Stimulated activated CD8-positive, alpha-beta memory T cell treated with anti-CD3 and anti-CD28 coated beads, Interleukin-7, amount 100 ng/mL, for 4 hours (primary cell): ENCODE measurements around the gene MRPL54.
"Not testable (repeated sequence)": the region's sequence is repeated elsewhere in the genome, so short reads cannot be mapped to it uniquely, and the experiment has no call there.

Experiments
- DNase-seq, 2 donors: peaks; one replicate each; pipeline ENCODE4 v3.0.0-alpha.2; 2020; ENCODE audit warnings: low read depth in 2 of 2

MRPL54 gene

GRCh38 chr19:3740431-3740830 lies 22.1 kb upstream of the MRPL54 start:
- no peak for DNase-seq

- DNase-seq, result no peak
Measured at GRCh38 chr19:3743486-3743885, 19.0 kb upstream of the MRPL54 start.

- DNase-seq, result no peak
Measured at GRCh38 chr19:3745363-3746045, 17.0 kb upstream of the MRPL54 start.

GRCh38 chr19:3746371-3747056 lies 16.0 kb upstream of the MRPL54 start:
- DNase-seq, result no peak

DNA sequence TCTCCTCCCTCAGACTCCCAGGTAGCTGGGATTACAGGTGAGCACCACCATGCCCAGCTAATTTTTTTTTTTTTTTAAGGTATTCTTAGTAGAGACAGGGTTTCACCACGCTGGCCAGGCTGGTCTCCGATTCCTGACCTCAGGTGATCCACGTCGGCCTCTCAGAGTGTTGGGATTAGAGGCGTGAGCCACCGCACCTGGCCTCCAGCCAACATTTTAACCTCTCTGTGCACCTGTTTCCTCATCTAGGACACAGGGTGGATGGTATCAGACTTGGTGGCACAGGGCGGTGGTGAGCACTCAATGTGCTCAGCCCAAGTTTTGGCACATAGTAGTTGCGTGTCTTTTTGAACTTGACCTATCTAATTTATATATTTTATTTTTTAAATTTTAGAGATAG lies 13.5 kb upstream of the MRPL54 start:
- no peak for DNase-seq

DNA sequence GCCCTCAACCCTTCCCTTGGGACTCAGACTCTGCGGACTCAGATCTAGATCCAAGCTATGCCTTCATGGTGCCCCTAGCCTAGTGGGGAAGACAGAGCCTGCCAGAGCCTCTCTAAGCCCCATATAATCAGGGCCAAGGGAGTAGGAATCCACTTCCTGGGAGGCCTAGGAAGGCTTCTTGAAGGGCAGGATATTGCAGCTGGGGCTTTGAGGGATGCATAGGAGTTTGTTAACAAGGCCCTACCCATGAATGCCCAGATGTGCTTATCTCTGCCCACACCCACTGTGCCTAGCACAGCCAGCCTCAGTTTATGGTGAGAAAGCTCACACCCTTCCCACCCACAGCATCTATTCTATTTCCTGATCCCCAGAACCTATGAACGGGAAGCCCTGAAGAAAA lies 12.3 kb upstream of the MRPL54 start:
- no peak for DNase-seq

- DNase-seq, result no peak
Measured at GRCh38 chr19:3751236-3751635, 11.2 kb upstream of the MRPL54 start.

- DNase-seq, result no peak
Measured at GRCh38 chr19:3752492-3752891, 10.0 kb upstream of the MRPL54 start.

DNA sequence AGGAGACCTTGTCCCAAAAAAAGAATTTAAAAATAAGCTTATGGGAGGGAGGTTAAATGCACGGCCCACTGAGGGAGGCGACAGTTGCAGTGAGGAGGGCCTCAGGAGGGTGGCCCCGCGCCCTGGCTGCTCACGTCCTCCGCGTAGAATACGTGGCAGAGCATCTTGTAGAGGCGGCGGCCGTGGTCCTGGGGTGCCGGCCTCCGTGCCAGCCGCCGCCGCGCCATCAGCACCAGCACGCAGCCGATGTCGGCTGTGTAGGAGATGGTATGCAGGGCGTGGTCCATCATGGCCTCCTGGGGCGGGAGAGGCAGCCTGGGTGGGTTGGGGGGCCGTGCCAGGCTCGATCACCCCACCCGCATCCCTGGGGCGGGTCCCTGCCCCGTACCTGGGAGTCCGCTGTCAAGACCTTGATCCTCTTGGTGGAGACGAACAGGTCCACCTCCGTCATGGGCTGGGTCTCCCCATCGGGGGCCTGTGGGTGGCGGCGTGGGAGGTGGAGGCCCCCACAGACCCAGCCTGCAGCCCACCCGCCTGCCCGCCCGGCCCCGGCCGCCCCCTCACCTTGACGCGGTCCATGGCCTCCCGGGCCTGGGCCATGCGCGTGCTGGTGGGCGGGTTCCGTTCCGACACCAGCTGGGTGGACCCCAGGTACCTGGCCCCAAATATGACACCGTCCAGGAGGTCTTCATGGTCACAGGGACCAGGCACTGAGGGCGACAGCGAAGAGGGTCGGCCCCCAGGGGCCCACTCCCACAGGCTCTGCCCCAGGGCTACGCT lies 8.7 kb upstream of the MRPL54 start:
- DNase-seq, result no peak

GRCh38 chr19:3757705-3758104 lies 4.8 kb upstream of the MRPL54 start:
- not testable (repeated sequence) for DNase-seq

DNA sequence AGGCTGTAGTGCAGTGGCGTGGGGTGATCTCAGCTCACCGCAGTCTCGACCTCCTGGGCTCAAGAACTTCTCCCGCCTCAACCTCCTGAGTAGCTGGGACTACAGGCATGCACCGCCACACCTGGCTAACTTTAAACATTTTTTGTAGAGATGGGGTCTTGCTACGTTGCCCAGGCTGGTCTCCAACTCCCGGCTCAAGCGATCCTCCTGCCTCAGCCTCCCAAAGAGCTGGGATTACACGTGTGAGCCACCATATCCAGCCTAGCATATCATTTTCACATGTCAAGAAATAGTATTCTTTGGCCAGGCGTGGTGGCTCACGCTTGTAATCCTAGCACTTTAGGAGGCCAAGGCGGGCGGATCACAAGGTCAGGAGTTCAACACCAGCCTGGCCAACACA lies 4.2 kb upstream of the MRPL54 start:
- DNase-seq, result not testable (repeated sequence)

DNA sequence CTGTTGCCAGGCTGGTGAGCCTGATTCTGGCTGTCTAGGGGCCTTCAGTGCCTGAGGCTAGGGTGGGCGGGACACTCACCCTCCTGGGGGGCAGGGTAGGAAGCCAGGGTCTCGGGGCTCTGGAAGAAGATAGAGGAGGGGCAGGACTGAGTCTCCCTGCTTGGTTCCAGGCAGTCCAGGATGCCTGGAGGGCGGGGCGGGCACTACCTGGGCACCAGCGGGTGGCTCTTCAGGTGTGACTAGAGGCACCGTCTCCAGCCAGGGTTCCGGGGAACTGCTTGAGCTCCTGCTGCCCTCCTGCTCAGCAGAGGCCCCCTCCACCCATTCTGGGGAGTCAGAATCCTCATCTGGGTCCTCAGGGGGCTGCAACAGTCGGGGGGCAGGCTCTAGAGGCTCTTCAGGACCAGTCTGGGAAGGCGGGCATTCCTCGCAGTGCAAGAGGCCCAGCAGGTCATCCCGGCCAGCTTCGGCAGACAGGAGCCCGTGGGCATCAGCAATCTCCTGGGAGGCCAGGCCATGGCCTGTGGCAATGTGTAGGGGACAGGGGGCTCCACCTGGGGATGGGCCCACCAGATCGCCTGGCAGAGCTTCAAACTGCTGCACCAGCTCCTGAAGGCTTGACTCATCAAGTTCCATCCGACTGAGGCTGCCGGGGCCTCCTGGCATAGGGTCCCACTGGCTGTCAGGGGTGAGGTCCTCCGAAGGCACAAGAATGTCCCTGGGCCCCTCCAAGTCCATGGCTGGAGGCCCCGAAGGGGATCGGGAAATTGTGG lies 2.8 kb upstream of the MRPL54 start:
- DNase-seq, result no peak

DNA sequence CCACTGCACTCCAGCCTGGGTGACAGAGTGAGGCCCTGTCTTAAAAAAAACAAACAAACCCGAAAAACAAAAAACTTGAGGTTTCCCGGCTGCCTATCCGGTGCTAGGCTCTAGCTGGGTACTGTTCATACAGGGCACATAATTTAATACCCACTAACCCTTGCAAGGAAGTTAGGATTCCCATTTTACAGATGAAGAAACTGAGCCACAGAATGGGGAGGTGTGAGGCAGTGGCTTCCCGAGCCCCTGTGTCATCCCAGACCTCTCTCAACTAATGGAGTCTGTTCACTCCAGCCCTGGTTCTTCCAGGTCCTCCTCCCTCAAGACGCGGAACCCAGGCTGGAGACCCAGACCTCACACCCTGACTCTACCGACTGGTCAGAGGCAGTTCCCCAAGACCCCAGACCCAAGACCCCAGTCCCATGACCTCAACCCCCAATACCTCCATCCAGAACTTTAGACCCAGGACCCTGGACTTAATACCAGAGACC lies 1.6 kb upstream of the MRPL54 start:
- DNase-seq, result no peak

DNA sequence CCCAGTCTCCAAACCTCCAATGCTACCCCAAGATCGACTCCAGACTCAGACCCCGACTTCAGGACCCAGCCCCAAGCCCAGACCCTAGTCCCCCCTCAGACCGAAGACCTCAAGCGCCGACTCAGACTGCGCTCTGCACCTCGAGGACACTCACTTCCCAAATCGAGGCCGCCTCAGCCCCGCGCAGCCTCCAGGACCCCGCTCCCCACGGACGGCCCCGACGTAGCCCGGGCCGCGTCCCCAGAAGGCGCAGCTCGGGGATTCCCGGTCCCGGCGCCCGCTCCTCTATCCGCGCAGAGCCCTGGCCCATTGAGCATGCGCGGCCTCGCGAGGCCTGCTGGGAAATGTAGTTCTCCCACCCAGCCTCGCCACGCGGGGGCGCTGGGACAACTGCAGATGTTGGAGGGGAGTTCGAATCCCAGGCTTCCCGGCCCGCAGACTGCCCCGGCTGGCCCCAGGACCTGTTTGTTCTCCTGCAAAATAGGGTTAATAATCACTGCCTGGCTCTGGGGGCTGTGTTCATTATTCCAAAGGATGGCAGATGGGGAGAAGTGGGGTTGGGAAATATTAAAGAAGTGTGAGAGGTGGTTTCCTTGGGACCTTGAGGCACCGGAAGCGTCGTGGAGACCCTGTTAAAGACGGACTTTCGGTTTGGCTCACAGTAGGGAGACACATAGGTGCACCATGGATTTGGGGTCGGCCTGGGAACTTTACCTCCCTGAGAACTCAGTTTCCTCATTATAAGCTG lies 926 bp upstream of the MRPL54 start, which contains the start of gene APBA3:
APBA3 (minus strand) TSS at position 311 of the 748 bp plus-strand sequence. CDS start 1,428 bp downstream, outside the sequence.
- DNase-seq, result peak; percentile 91

DNA sequence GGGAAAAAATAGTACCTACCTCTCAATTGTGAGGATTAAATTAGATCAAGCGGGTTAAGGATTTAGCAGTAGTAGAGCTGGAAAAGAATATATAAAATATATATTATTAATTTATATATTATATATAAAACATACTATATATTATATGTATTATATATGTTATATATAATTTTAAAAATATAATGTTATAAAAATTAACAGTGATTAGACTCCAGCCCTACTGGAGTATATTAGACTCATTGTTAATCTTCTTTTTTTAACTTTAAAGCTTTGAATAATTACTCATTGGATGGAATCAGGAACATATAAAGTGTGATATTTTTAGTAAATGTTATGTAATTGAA lies 380 bp upstream of the MRPL54 start:
- DNase-seq, result no peak

DNA sequence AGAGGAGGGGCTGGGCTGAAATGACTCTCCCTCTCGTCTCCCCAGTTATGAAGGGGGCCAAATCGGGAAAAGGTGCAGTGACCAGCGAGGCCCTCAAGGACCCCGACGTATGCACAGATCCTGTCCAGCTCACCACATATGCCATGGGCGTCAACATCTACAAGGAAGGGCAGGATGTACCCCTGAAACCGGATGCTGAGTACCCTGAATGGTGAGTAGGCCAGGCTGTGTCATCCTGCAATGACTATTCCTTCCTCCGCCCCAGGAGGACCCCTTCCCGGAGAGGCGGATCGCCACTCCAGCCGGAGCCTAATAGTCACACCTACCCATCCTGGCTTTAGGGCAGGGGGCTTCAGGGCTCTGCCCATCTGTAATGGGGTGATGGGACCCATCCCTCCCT lies 2.6 kb downstream of the MRPL54 start:
- no peak for DNase-seq

DNA sequence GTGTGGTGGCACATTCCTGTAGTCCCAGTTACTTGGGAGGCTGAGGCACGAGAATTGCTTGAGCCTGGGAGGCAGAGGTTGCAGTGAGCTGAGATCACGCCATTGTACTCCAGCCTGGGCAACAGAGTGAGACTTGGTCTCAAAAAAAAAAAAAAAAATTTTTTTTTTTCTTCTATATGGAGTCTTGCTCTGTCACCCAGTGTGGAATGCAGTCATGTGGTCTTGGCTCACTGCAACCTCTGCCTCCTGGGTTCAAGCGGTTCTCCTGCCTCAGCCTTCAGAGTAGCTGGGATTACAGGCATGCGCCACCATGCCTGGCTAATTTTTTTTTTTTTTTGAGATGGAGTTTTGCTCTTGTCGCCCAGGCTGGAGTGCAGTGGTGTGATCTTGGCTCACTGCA lies 3.3 kb downstream of the MRPL54 start:
- not testable (repeated sequence) for DNase-seq

DNA sequence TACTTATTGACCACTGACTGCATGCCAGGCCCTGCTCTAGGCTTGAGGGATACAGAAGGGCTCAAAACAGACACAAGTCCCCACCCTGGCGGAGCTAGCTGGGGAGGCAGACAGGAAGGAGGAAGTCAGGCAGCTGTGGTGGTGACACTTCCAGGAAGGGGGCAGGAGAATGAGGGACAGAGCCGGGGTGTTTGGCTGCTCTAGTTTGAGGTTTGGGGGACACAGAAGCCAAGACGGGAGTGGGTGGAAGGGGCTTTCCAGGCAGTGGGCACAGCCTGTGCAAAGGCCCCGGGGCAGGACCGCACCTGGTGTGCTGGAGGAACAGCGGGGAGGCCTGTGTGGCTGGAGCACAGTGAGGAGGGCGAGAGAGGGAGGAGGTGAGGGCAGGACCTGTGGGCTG lies 4.0 kb downstream of the MRPL54 start:
- DNase-seq, result no peak

- no peak for DNase-seq
Measured at GRCh38 chr19:3767050-3767449, 4.6 kb downstream of the MRPL54 start.

DNA sequence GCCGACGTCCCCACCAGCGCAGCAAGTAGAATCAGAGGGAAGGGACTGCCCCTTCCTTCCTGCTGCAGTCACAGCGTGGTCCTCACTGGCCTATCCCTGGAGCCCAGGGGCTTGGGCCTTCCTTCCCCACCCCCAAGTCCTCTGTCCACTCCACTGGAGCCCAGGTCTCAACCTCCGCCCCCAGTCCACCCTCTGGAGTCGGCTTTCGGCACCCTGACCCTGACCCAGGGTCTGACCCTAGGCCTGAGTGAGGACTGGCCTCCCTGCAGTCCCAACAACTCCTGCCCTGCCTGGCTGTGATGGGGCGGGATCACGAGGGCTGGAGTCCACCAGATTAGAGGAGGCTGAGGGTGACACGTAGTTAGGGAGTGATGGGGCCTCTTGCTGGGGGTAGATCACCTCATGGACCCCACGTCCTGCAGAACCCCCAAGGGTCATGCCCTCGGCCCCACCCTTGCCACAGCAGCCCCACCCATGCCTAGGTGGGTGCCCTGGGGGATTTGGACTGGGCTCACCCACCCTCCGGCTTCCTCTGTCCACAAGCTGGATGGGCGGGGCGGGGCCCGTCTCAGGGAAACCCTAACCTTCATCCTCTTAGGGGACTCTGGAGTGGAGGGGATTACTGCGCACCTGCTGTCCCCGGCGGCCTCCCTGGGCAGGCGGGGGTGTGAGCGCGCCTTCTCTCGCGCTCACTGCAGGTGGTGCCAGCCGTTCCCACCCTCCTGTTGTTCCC lies 5.7 kb downstream of the MRPL54 start:
- DNase-seq, result no peak

DNA sequence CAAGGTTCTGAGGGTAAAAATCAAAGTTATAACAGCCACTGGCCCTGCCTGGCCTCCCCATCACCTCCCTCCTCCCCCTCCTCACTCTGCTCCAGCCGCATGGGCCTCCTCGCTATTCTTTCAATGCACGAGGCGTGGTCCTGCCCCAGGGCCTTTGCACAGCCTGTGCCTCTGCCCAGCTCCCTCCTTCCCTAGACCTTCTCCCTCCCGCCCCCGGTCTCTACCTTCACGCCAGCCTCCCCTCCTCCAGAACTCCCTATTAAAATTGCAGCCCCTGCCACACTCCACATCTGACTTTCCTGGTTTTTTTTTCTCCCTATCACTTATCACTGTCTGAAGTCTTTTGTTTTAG lies 6.2 kb downstream of the MRPL54 start:
- DNase-seq, result no peak
